ENCODE results near the gene GOLIM4.

GRCh38 chr3:168094580-168094876 is 1.2 kb downstream of the GOLIM4 start:
- TF ChIP-seq CTCF (conservative IDR thresholded peaks at IDR 0.05; ENCODE audit: low read depth, low read length) (no peak), EZH2 (IDR thresholded peaks at IDR 0.05; ENCODE audit: borderline replicate concordance, low read depth, low read length, poor library complexity, severe bottlenecking) (no peak)

Measured in A673 (cell line).